ENCODE measurements around the gene ATG10.
"Not testable (repeated sequence)": the region's sequence is repeated elsewhere in the genome, so short reads cannot be mapped to it uniquely, and the experiment has no call there.

ATG10 gene

GRCh38 chr5:82244854-82245635 lies 273.2 kb downstream of the ATG10 start:
- no peak for DNase-seq

- no peak for DNase-seq
These were observed 275.2 kb downstream of the ATG10 start for GRCh38 chr5:82246960-82247574.

GRCh38 chr5:82252744-82253143 lies 280.9 kb downstream of the ATG10 start:
- DNase-seq: no peak

- DNase-seq: no peak
These were observed 284.0 kb downstream of the ATG10 start for GRCh38 chr5:82255844-82256243.

GRCh38 chr5:82257247-82257646 lies 285.4 kb downstream of the ATG10 start:
- DNase-seq: no peak

- no peak for DNase-seq
These were observed 285.9 kb downstream of the ATG10 start for GRCh38 chr5:82257729-82258128.

- DNase-seq: no peak
These were observed 287.5 kb downstream of the ATG10 start for GRCh38 chr5:82259172-82259800.

- DNase-seq: no peak
These were observed 293.2 kb downstream of the ATG10 start for GRCh38 chr5:82265047-82265446.

GRCh38 chr5:82267297-82267933 lies 295.6 kb downstream of the ATG10 start:
- not testable (repeated sequence) for DNase-seq

- not testable (repeated sequence) for DNase-seq
These were observed 297.5 kb downstream of the ATG10 start for GRCh38 chr5:82269363-82269762.

- not testable (repeated sequence) for DNase-seq
These were observed 300.9 kb downstream of the ATG10 start for GRCh38 chr5:82272571-82273356.

GRCh38 chr5:82273426-82273825 lies 301.6 kb downstream of the ATG10 start:
- not testable (repeated sequence) for DNase-seq

- DNase-seq: no peak
These were observed 302.8 kb downstream of the ATG10 start for GRCh38 chr5:82274343-82275211.

GRCh38 chr5:82275216-82275664 lies 303.4 kb downstream of the ATG10 start:
- DNase-seq: no peak

- no peak for DNase-seq
These were observed 305.2 kb downstream of the ATG10 start for GRCh38 chr5:82276800-82277612.

GRCh38 chr5:82277613-82277986 lies 305.8 kb downstream of the ATG10 start:
- DNase-seq: peak in 1 of 2 donors; percentile 5

- DNase-seq: peak; percentile 86 to 89
These were observed 306.3 kb downstream of the ATG10 start, which contains the start of gene RPS23 for GRCh38 chr5:82277987-82278710. RPS23 (minus strand) TSS chr5:82278354; CDS start chr5:82278323, 31 bp downstream.

GRCh38 chr5:82278711-82279370 lies 307.0 kb downstream of the ATG10 start:
- DNase-seq: no peak

GRCh38 chr5:82283893-82284292 lies 312.1 kb downstream of the ATG10 start:
- DNase-seq: no peak

Data from activated CD4-positive, alpha-beta T cell treated with anti-CD3 and anti-CD28 coated beads for 4 hours (primary cell).